Mammary epithelial cell (primary cell): ENCODE results near the gene FRMD3.

Experiments used
- EZH2 ChIP-seq: IDR thresholded peaks from 2 replicates; pipeline ENCODE4 v1.6.1; 2012; ENCODE audit warnings: low read length, inconsistent platforms, borderline replicate concordance
- TF ChIP-seq, protein P1 (sequence below), 2 donors: IDR thresholded peaks in 1 of 2; conservative IDR thresholded peaks in 1 of 2; 2 replicates each; pipeline ENCODE4 v1.5.1; 2011 to 2012; ENCODE audit warnings: inconsistent platforms in 2 of 2, low read length in 2 of 2, mild to moderate bottlenecking in 2 of 2, control low read depth in 1 of 2, low read depth in 1 of 2; ENCODE audit not compliant: insufficient read depth in 1 of 2; ENCODE audit errors: extremely low read depth in 1 of 2

DNA sequence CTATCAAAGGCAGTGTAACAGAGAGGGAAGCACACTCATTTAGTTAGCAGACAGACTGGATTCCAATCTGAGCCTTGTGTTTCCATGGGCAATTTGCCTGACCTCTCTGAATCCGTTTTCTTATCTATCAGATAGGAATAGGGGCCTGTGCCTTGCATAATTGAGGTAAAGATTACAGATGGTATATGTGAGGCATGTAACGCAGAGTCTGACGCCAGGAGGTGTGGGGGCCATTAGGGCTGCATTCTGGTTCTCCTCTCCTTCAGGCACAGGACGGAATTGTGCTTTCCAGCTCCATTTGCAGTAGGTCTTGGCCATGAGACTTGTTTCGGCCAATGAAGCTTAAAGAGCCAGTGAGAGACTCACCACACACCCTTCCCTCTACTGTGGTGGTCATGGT lies 97.6 kb downstream of the FRMD3 start:
- TF ChIP-seq, protein P1, sequence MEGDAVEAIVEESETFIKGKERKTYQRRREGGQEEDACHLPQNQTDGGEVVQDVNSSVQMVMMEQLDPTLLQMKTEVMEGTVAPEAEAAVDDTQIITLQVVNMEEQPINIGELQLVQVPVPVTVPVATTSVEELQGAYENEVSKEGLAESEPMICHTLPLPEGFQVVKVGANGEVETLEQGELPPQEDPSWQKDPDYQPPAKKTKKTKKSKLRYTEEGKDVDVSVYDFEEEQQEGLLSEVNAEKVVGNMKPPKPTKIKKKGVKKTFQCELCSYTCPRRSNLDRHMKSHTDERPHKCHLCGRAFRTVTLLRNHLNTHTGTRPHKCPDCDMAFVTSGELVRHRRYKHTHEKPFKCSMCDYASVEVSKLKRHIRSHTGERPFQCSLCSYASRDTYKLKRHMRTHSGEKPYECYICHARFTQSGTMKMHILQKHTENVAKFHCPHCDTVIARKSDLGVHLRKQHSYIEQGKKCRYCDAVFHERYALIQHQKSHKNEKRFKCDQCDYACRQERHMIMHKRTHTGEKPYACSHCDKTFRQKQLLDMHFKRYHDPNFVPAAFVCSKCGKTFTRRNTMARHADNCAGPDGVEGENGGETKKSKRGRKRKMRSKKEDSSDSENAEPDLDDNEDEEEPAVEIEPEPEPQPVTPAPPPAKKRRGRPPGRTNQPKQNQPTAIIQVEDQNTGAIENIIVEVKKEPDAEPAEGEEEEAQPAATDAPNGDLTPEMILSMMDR (conservative IDR thresholded peaks at IDR 0.05 in 1 of 2, IDR thresholded peaks at IDR 0.05 in 1 of 2; ENCODE audit: extremely low read depth in 1 of 2, insufficient read depth in 1 of 2, low read depth in 1 of 2, low read length in 2 of 2) = no peak
- TF ChIP-seq EZH2 = no peak
